Lung (tissue), 12 donors: Measurements from ENCODE around the gene SCAPER. TPM values are rescaled to one million over a fixed set of nuclear protein-coding genes. Genes with fewer than 3 reads are reported as not detected.

ENCODE experiments used
- ATAC-seq: fragments of 200-7000 bp; cut with Tn5 transposase; one replicate; pipeline ENCODE4 v1.9.1; 2020; ENCODE audit warnings: moderate number of reproducible peaks; ENCODE audit not compliant: insufficient read depth, low FRiP score
- DNase-seq, 3 donors: peaks; one replicate each; pipeline ENCODE4 v3.0.0-alpha.2; 2013 to 2017
- H3K27ac ChIP-seq, 2 donors: one replicate each; pipeline ENCODE4 v1.5.1; 2013; ENCODE audit warnings: mild to moderate bottlenecking in 2 of 2, moderate library complexity in 2 of 2, control low read depth in 1 of 2, inconsistent platforms in 1 of 2, low read depth in 1 of 2, low read length in 1 of 2
- H3K27me3 ChIP-seq, 3 donors: one replicate each; pipeline ENCODE4 v1.5.1; 2013; ENCODE audit warnings: low read length in 2 of 3; ENCODE audit not compliant: control insufficient read depth in 3 of 3, insufficient read depth in 3 of 3
- H3K36me3 ChIP-seq, 4 donors: one replicate each; pipeline ENCODE4 v1.5.1; 2013; ENCODE audit warnings: low read length in 4 of 4, mild to moderate bottlenecking in 1 of 4, moderate library complexity in 1 of 4; ENCODE audit not compliant: control insufficient read depth in 4 of 4, insufficient read depth in 4 of 4
- H3K4me1 ChIP-seq, 5 donors: one replicate each; pipeline ENCODE4 v1.5.1; 2013; ENCODE audit warnings: low read length in 5 of 5, mild to moderate bottlenecking in 2 of 5, moderate library complexity in 1 of 5; ENCODE audit not compliant: control insufficient read depth in 5 of 5, insufficient read depth in 5 of 5
- H3K4me3 ChIP-seq: one replicate; pipeline ENCODE4 v1.5.1; 2013; ENCODE audit warnings: mild to moderate bottlenecking, control low read depth, moderate library complexity
- H3K9ac ChIP-seq, 2 donors: one replicate each; pipeline ENCODE4 v1.5.1; 2013; ENCODE audit warnings: low read length in 2 of 2, control low read depth in 1 of 2; ENCODE audit not compliant: insufficient read depth in 1 of 2
- H3K9me3 ChIP-seq, 4 donors: one replicate each; pipeline ENCODE4 v1.5.1; 2013; ENCODE audit warnings: low read length in 3 of 4, mild to moderate bottlenecking in 1 of 4, moderate library complexity in 1 of 4; ENCODE audit not compliant: control insufficient read depth in 4 of 4, insufficient read depth in 3 of 4
- WGBS, 2 donors: extraction: QIAGEN DNeasy Blood & Tissue Kit; methylation state at CpG; one replicate each; pipeline ENCODE4 v1.1.7; 2013; 5-methylcytosine and 5-hydroxymethylcytosine counted together
- polyA plus RNA-seq, 2 donors: library from polyadenylated mRNA; stranded (reverse); fragments of 200-250 nt; gene quantifications; one replicate each; pipeline ENCODE4 v1.2.1, GENCODE V29; 2013
- total RNA-seq, 2 donors: library from RNA; depleted of rRNA in 1 of 2; stranded (reverse); fragments of >200 nt in 1 of 2; gene quantifications; one replicate each; pipeline ENCODE4 v1.2.1, GENCODE V29; 2014 to 2021
- TF ChIP-seq, protein P1 (sequence below): IDR thresholded peaks from 2 replicates; pipeline ENCODE4 v1.5.1; 2012; ENCODE audit warnings: mild to moderate bottlenecking; ENCODE audit errors: control extremely low read depth, extremely low read depth
- donor health status: control.
- donor health status: control.
- donor health status: Bipolar disorder and iron deficiency.
- donor health status: healthy.
- donor health status: DM: yes; HTN: yes; CAD: no.

Gene SCAPER
- total and polyA plus RNA-seq, 4 donors: 3.9 to 40.2 (median 19.5) TPM

DNA sequence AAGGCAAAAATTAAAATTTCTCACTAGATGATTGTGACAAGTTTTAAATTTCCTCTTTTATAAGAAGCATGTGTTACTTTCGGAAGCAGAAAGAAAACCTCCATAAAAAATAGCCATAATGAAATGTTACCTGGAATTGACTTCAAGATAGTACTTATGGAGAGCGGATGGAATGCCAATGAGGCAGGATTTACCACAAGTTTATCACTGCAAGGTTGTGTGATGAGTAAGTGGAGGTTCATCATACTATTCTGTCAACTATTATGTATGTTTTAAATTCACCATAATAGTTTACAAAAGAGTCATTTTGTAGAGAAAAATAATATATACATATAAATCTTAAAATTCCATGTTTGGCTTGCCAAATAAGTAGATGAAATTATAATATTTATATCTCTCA lies 230.3 kb downstream of the SCAPER start:
- no peaks in the 10 kb centered on the region for H3K36me3 ChIP-seq
- no peaks in the 10 kb centered on the region for H3K9me3 ChIP-seq
- no peak overlapping the region for H3K9ac ChIP-seq
- TF ChIP-seq, protein P1, sequence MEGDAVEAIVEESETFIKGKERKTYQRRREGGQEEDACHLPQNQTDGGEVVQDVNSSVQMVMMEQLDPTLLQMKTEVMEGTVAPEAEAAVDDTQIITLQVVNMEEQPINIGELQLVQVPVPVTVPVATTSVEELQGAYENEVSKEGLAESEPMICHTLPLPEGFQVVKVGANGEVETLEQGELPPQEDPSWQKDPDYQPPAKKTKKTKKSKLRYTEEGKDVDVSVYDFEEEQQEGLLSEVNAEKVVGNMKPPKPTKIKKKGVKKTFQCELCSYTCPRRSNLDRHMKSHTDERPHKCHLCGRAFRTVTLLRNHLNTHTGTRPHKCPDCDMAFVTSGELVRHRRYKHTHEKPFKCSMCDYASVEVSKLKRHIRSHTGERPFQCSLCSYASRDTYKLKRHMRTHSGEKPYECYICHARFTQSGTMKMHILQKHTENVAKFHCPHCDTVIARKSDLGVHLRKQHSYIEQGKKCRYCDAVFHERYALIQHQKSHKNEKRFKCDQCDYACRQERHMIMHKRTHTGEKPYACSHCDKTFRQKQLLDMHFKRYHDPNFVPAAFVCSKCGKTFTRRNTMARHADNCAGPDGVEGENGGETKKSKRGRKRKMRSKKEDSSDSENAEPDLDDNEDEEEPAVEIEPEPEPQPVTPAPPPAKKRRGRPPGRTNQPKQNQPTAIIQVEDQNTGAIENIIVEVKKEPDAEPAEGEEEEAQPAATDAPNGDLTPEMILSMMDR: no peak
- no peaks in the 10 kb centered on the region for H3K27me3 ChIP-seq
- ATAC-seq (no peak), DNase-seq (no peak)
- WGBS, 2 donors: 98 to 100% methylated on average over 2 of the region's 2 CpGs
- H3K4me1 ChIP-seq: no peaks in the 10 kb centered on the region
- H3K27ac ChIP-seq: no peak overlapping the region
- H3K4me3 ChIP-seq: no peak overlapping the region

DNA sequence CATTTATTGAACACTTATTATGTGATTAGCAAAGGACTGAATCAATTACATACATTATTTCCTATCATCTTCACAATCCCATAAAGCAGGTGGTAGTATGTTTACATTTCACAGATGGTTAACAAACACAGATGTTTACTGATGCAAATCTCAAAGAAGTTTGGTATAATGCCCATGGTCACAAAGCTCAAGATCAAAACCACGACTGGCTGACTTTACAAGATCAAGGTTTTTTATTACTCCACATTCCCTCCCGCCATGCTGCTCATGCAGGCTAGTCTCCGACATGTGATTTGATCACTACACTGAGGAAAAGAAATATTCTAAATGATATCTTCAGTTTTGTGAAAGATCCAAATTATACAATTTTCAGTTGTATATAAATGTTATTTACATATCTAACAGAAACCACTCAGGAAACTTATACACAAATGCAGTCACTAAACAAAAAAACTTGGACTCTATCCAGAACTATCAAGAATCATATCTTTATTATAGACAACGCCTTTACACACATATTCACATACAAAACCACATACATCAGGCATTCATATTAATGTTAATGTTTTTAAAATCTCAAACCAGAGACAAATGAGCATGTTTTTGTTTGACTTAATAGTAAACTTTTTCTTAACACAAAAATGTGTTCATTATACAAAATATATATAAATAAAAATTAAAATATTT lies 235.5 kb downstream of the SCAPER start:
- WGBS, 2 donors: 92% methylated on average over 4 of the region's 4 CpGs
- TF ChIP-seq, protein P1: no peak
- Histone ChIP-seq H3K4me3 (no peak overlapping the region), H3K36me3 (peaks cover 0 to 2% (median 0%) of the 10 kb centered on the region in 4 donors), H3K27ac (no peak overlapping the region), H3K27me3 (no peaks in the 10 kb centered on the region), H3K9me3 (no peaks in the 10 kb centered on the region), H3K4me1 (no peaks in the 10 kb centered on the region), H3K9ac (no peak overlapping the region)
- peak in 2 of 3 donors; percentile 26 to 29 for DNase-seq
- no peak for ATAC-seq

DNA sequence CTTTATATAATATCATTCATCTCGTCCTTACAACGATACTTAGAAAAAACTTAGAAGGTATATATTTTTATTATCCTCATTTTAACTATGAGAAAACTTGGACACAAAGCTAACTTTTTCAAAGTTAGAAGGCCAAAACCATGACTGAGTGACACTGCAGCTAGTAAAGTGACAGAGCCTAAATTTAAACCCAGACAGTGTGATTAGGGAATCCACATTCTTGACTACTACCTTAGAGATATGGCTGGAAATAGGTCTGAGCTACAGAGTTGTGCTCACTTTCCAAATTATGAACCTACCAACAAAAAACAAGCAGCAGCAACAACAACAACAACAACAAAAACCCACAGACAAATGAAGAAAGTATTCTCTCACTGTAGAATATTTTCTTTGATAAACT lies 236.2 kb downstream of the SCAPER start:
- Histone ChIP-seq H3K9me3 (no peaks in the 10 kb centered on the region), H3K36me3 (peaks cover 0 to 2% (median 0%) of the 10 kb centered on the region in 4 donors), H3K4me1 (no peaks in the 10 kb centered on the region), H3K27ac (no peak overlapping the region), H3K4me3 (no peak overlapping the region), H3K27me3 (no peaks in the 10 kb centered on the region), H3K9ac (no peak overlapping the region)
- TF ChIP-seq, protein P1: no peak
- WGBS, 2 donors: 94 to 98% methylated on average over 2 of the region's 2 CpGs
- ATAC-seq (no peak), DNase-seq (no peak)
